Brain microvascular endothelial cell (primary cell): ENCODE measurements around the gene ZNF467.

ENCODE experiments used
- DNase-seq: peaks from one replicate; pipeline ENCODE4 v3.0.0-alpha.2; 2020
- H3K27ac ChIP-seq: fragments of 250-450 bp; sonication (Bioruptor Pico); 2 replicates; pipeline ENCODE4 v1.5.1; 2020; ENCODE audit warnings: mild to moderate bottlenecking, moderate library complexity
- H3K27me3 ChIP-seq: fragments of 250-450 bp; sonication (Bioruptor Pico); replicated peaks from 2 replicates; pipeline ENCODE4 v1.5.1; 2020; ENCODE audit warnings: mild to moderate bottlenecking
- H3K36me3 ChIP-seq: fragments of 250-450 bp; sonication (Bioruptor Pico); replicated peaks from 2 replicates; pipeline ENCODE4 v1.5.1; 2020; ENCODE audit warnings: mild to moderate bottlenecking
- H3K4me3 ChIP-seq: 2 replicates; pipeline ENCODE4 v1.5.1; 2011; ENCODE audit warnings: low read depth, mild to moderate bottlenecking, control low read depth, low read length, moderate library complexity
- in situ Hi-C: cut with HindIII; loops from 2 replicates; pipeline ENCODE4 v1.10.0; 2017; ENCODE audit warnings: low sequenced_read_pairs, low pct_ligation_motif_present
- TF ChIP-seq, protein P1 (sequence below): IDR thresholded peaks from 2 replicates; pipeline ENCODE4 v1.5.1; 2011; ENCODE audit warnings: low read depth, mild to moderate bottlenecking, moderate library complexity, low read length, control low read depth, inconsistent platforms; ENCODE audit errors: missing control alignments

The ZNF467 gene

GRCh38 chr7:149803551-149804074, 30.2 kb upstream of the ZNF467 start:
- Histone ChIP-seq H3K27me3 (no peaks in the 10 kb centered on the region), H3K4me3 (no peak overlapping the region), H3K36me3 (no peaks in the 10 kb centered on the region), H3K27ac (no peak overlapping the region)
- in situ Hi-C loops: no loop called here
- no peak for DNase-seq
- TF ChIP-seq, protein P1, sequence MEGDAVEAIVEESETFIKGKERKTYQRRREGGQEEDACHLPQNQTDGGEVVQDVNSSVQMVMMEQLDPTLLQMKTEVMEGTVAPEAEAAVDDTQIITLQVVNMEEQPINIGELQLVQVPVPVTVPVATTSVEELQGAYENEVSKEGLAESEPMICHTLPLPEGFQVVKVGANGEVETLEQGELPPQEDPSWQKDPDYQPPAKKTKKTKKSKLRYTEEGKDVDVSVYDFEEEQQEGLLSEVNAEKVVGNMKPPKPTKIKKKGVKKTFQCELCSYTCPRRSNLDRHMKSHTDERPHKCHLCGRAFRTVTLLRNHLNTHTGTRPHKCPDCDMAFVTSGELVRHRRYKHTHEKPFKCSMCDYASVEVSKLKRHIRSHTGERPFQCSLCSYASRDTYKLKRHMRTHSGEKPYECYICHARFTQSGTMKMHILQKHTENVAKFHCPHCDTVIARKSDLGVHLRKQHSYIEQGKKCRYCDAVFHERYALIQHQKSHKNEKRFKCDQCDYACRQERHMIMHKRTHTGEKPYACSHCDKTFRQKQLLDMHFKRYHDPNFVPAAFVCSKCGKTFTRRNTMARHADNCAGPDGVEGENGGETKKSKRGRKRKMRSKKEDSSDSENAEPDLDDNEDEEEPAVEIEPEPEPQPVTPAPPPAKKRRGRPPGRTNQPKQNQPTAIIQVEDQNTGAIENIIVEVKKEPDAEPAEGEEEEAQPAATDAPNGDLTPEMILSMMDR: no peak

DNA sequence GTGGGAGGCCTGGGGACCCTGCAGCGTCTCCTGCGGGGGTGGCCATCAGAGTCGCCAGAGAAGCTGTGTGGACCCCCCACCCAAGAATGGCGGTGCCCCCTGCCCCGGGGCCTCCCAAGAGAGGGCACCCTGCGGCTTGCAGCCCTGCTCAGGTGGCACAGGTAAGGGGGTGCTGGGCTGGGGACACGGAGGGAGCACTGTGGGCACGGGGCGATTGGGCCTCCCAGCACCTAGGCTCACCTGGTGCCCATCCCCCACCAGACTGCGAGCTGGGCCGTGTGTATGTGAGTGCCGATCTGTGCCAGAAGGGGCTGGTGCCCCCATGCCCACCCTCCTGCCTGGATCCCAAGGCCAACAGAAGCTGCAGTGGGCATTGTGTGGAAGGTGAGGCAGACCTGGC, 29.6 kb upstream of the ZNF467 start:
- Histone ChIP-seq H3K27ac (no peak overlapping the region), H3K36me3 (no peaks in the 10 kb centered on the region), H3K4me3 (no peak overlapping the region), H3K27me3 (no peaks in the 10 kb centered on the region)
- no peak for DNase-seq
- TF ChIP-seq, protein P1: no peak
- in situ Hi-C loops: no loop called here

- Histone ChIP-seq H3K27me3 (no peaks in the 10 kb centered on the region), H3K27ac (no peak overlapping the region), H3K36me3 (no peaks in the 10 kb centered on the region), H3K4me3 (no peak overlapping the region)
- in situ Hi-C loops: no loop called here
- TF ChIP-seq, protein P1: no peak
- DNase-seq: no peak
Measured at GRCh38 chr7:149801816-149802215, 28.4 kb upstream of the ZNF467 start.

DNA sequence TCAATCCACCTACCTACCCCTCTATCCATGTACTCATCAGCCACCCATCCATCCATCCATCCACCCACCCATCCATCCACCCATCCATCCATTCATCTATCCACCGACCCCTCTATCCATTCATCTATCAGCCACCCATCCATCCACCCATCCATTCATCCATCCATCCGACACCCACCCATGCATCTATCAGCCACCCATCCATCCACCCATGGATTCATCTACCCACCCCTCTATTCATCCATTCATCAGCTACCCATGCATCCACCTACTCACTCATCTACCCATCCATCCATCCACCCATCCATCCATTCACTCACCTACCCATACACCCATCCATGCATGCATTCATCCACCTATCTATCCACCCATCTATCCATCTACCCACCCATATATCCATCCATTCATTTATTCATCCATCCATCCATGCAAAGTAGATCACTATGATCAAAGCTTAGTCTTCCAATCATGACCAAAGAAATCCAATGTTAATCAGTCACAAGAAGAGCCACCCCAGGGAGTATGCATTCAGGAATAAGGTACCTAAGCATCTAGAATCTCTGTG, 27.7 kb upstream of the ZNF467 start:
- DNase-seq: no peak
- no peak overlapping the region for H3K27ac ChIP-seq
- H3K27me3 ChIP-seq: no peaks in the 10 kb centered on the region
- no peaks in the 10 kb centered on the region for H3K36me3 ChIP-seq
- H3K4me3 ChIP-seq: no peak overlapping the region
- TF ChIP-seq, protein P1: no peak
- in situ Hi-C loops: no loop called here

GRCh38 chr7:149800169-149800555, 26.8 kb upstream of the ZNF467 start:
- Histone ChIP-seq H3K27ac (no peak overlapping the region), H3K27me3 (no peaks in the 10 kb centered on the region), H3K4me3 (no peak overlapping the region), H3K36me3 (no peaks in the 10 kb centered on the region)
- DNase-seq: no peak
- TF ChIP-seq, protein P1: no peak
- in situ Hi-C loops: no loop called here

- no peak for DNase-seq
- Histone ChIP-seq H3K4me3 (no peak overlapping the region), H3K27ac (no peak overlapping the region), H3K36me3 (no peaks in the 10 kb centered on the region), H3K27me3 (peaks cover 2% of the 10 kb centered on the region)
- in situ Hi-C loops: no loop called here
- TF ChIP-seq, protein P1: peak; percentile 31
Measured at GRCh38 chr7:149799397-149800168, 26.2 kb upstream of the ZNF467 start.
